Thymus (tissue), 11 donors: Measurements from ENCODE around the gene PCSK4. TPM values are rescaled to one million over a fixed set of nuclear protein-coding genes. Genes with fewer than 3 reads are reported as not detected.
"Not testable (repeated sequence)": the region's sequence is repeated elsewhere in the genome, so short reads cannot be mapped to it uniquely, and the experiment has no call there.

ENCODE experiments used
- DNase-seq, 9 donors: peaks; one replicate each; pipeline ENCODE4 v3.0.0-alpha.2; 2013; ENCODE audit warnings: low spot score in 9 of 9, low read depth in 6 of 9, missing footprints in 1 of 9
- H3K27ac ChIP-seq, 2 donors: one replicate each; pipeline ENCODE4 v1.5.1; 2013; ENCODE audit warnings: control low read depth in 1 of 2, low read depth in 1 of 2, low read length in 1 of 2, mild to moderate bottlenecking in 1 of 2, moderate library complexity in 1 of 2
- H3K27me3 ChIP-seq, 2 donors: one replicate each; pipeline ENCODE4 v1.5.1; 2013; ENCODE audit warnings: low read length in 1 of 2; ENCODE audit not compliant: control insufficient read depth in 2 of 2, insufficient read depth in 1 of 2
- H3K36me3 ChIP-seq, 2 donors: one replicate each; pipeline ENCODE4 v1.5.1; 2013; ENCODE audit warnings: low read length in 1 of 2, mild to moderate bottlenecking in 1 of 2, moderate library complexity in 1 of 2; ENCODE audit not compliant: control insufficient read depth in 2 of 2, insufficient read depth in 2 of 2
- H3K4me1 ChIP-seq, 2 donors: one replicate each; pipeline ENCODE4 v1.5.1; 2013; ENCODE audit warnings: low read length in 2 of 2; ENCODE audit not compliant: control insufficient read depth in 2 of 2, insufficient read depth in 2 of 2
- H3K4me3 ChIP-seq, 2 donors: one replicate each; pipeline ENCODE4 v1.5.1; 2013; ENCODE audit warnings: low read length in 2 of 2, control low read depth in 1 of 2, mild to moderate bottlenecking in 1 of 2
- H3K9me3 ChIP-seq, 2 donors: one replicate each; pipeline ENCODE4 v1.5.1; 2013; ENCODE audit warnings: low read length in 1 of 2, mild to moderate bottlenecking in 1 of 2; ENCODE audit not compliant: control insufficient read depth in 2 of 2, insufficient read depth in 1 of 2
- WGBS: extraction: QIAGEN DNeasy Blood & Tissue Kit; methylation state at CpG from one replicate; pipeline ENCODE4 v1.1.7; 2013; 5-methylcytosine and 5-hydroxymethylcytosine counted together
- polyA plus RNA-seq: library from polyadenylated mRNA; stranded (reverse); fragments of 200-250 nt; gene quantifications from one replicate; pipeline ENCODE4 v1.2.3, GENCODE V29; 2013
- total RNA-seq: library from RNA; stranded (reverse); fragments of 120-200 nt; gene quantifications from one replicate; pipeline ENCODE4 v1.2.4, GENCODE V29; 2013
- donor health status: healthy.

PCSK4 gene
- total and polyA plus RNA-seq, 2 donors, result 4.9 to 11.5 TPM

GRCh38 chr19:1524287-1524971 lies 34.3 kb upstream of the PCSK4 start:
- DNase-seq, result no peak
- Histone ChIP-seq H3K36me3 (no peaks in the 10 kb centered on the region), H3K27me3 (peaks cover 36 to 62% of the 10 kb centered on the region in 2 donors), H3K27ac (no peak overlapping the region), H3K4me3 (no peak overlapping the region), H3K9me3 (peaks cover 0 to 4% of the 10 kb centered on the region in 2 donors), H3K4me1 (no peaks in the 10 kb centered on the region)
- 20% methylated on average over 49 of the region's 49 CpGs for WGBS

- H3K27me3 ChIP-seq, result peaks cover 36 to 63% of the 10 kb centered on the region in 2 donors
- WGBS, result 12% methylated on average over 92 of the region's 92 CpGs
- H3K4me1 ChIP-seq, result no peaks in the 10 kb centered on the region
- peaks cover 0 to 4% of the 10 kb centered on the region in 2 donors for H3K9me3 ChIP-seq
- H3K36me3 ChIP-seq, result no peaks in the 10 kb centered on the region
- H3K4me3 ChIP-seq, result no peak within 1 kb of the TSS
- no peak for DNase-seq
- no peak within 1 kb of the TSS for H3K27ac ChIP-seq
Measured at GRCh38 chr19:1523412-1524286, 33.5 kb upstream of the PCSK4 start, which contains the start of gene PLK5. Gene PLK5 (plus strand): TSS chr19:1524077. CDS start chr19:1526997, 2,920 bp downstream.

GRCh38 chr19:1522838-1523237 lies 32.7 kb upstream of the PCSK4 start:
- Histone ChIP-seq H3K4me1 (no peaks in the 10 kb centered on the region), H3K36me3 (no peaks in the 10 kb centered on the region), H3K27me3 (peaks cover 36 to 68% of the 10 kb centered on the region in 2 donors), H3K9me3 (peaks cover 0 to 4% of the 10 kb centered on the region in 2 donors), H3K4me3 (no peak overlapping the region), H3K27ac (no peak overlapping the region)
- 75% methylated on average over 18 of the region's 18 CpGs for WGBS
- no peak for DNase-seq

GRCh38 chr19:1522061-1522460 lies 31.9 kb upstream of the PCSK4 start:
- Histone ChIP-seq H3K27me3 (peaks cover 36 to 68% of the 10 kb centered on the region in 2 donors), H3K36me3 (no peaks in the 10 kb centered on the region)
- WGBS, result 84% methylated on average over 10 of the region's 10 CpGs

GRCh38 chr19:1521636-1522035 lies 31.5 kb upstream of the PCSK4 start:
- Histone ChIP-seq H3K4me1 (no peaks in the 10 kb centered on the region), H3K27ac (no peak overlapping the region), H3K36me3 (no peaks in the 10 kb centered on the region), H3K9me3 (peaks cover 0 to 4% of the 10 kb centered on the region in 2 donors), H3K27me3 (peaks cover 36 to 66% of the 10 kb centered on the region in 2 donors), H3K4me3 (no peak overlapping the region)
- DNase-seq, result no peak
- WGBS, result 75% methylated on average over 14 of the region's 14 CpGs

More at GRCh38 chr19:1522061-1522460, 31.9 kb upstream of the PCSK4 start:
- Histone ChIP-seq H3K4me3 (no peak overlapping the region), H3K27ac (no peak overlapping the region), H3K9me3 (peaks cover 0 to 4% of the 10 kb centered on the region in 2 donors), H3K4me1 (no peaks in the 10 kb centered on the region)
- DNase-seq, result no peak

- Histone ChIP-seq H3K4me3 (no peak overlapping the region), H3K9me3 (peaks cover 0 to 10% of the 10 kb centered on the region in 2 donors), H3K36me3 (no peaks in the 10 kb centered on the region), H3K27ac (no peak overlapping the region), H3K4me1 (no peaks in the 10 kb centered on the region), H3K27me3 (peaks cover 35 to 64% of the 10 kb centered on the region in 2 donors)
- 79% methylated on average over 17 of the region's 17 CpGs for WGBS
- no peak for DNase-seq
Measured at GRCh38 chr19:1520203-1520780, 30.1 kb upstream of the PCSK4 start.

- peaks cover 32 to 64% of the 10 kb centered on the region in 2 donors for H3K27me3 ChIP-seq
- not testable (repeated sequence) for H3K27ac ChIP-seq, H3K36me3 ChIP-seq, H3K9me3 ChIP-seq, H3K4me1 ChIP-seq, H3K4me3 ChIP-seq, DNase-seq
- 91% methylated on average over 8 of the region's 8 CpGs for WGBS
Measured at GRCh38 chr19:1519802-1520201, 29.7 kb upstream of the PCSK4 start.

- Histone ChIP-seq H3K27ac (no peak overlapping the region), H3K4me1 (no peaks in the 10 kb centered on the region), H3K27me3 (peaks cover 29 to 68% of the 10 kb centered on the region in 2 donors), H3K9me3 (peaks cover 0 to 8% of the 10 kb centered on the region in 2 donors), H3K4me3 (no peak overlapping the region), H3K36me3 (no peaks in the 10 kb centered on the region)
- DNase-seq, result no peak
- WGBS, result 93% methylated on average over 4 of the region's 4 CpGs
Measured at GRCh38 chr19:1518471-1518870, 28.3 kb upstream of the PCSK4 start.

GRCh38 chr19:1516395-1516753 lies 26.2 kb upstream of the PCSK4 start:
- Histone ChIP-seq H3K27me3 (peaks cover 31 to 67% of the 10 kb centered on the region in 2 donors), H3K4me3 (no peak overlapping the region), H3K4me1 (peaks cover 0 to 3% of the 10 kb centered on the region in 2 donors), H3K36me3 (no peaks in the 10 kb centered on the region), H3K27ac (no peak overlapping the region), H3K9me3 (peaks cover 0 to 13% of the 10 kb centered on the region in 2 donors)
- DNase-seq, result no peak
- WGBS, result 77% methylated on average over 8 of the region's 8 CpGs
